Natural killer cell (primary cell): ENCODE results near the gene LMX1A. TPM values are rescaled to one million over a fixed set of nuclear protein-coding genes. Genes with fewer than 3 reads are reported as not detected.

Experiments used
- ATAC-seq, 3 donors: fragments of 150-1000 bp in 2 of 3; fragments of 200-7000 bp in 1 of 3; cut with Tn5 transposase; 1 replicate in 1 of 3; 2 replicates in 2 of 3; pipeline ENCODE4 v1.10.0; 2021; ENCODE audit warnings: mild to moderate bottlenecking in 2 of 3, moderate library complexity in 2 of 3
- DNase-seq, 2 donors: peaks; one replicate each; pipeline versions ENCODE4 v3.0.0 to v3.0.0-alpha.2; 2013 to 2021; ENCODE audit warnings: mixed read lengths in 1 of 2
- H3K27ac ChIP-seq: one replicate; pipeline ENCODE4 v1.5.1; 2013; ENCODE audit warnings: mild to moderate bottlenecking, low read length
- H3K27me3 ChIP-seq: one replicate; pipeline ENCODE4 v1.6.1; 2013; ENCODE audit warnings: low read length; ENCODE audit not compliant: control insufficient read depth, insufficient read depth
- H3K36me3 ChIP-seq: one replicate; pipeline ENCODE4 v1.6.1; 2013; ENCODE audit warnings: low read length; ENCODE audit not compliant: control insufficient read depth, insufficient read depth
- H3K4me1 ChIP-seq: one replicate; pipeline ENCODE4 v1.6.1; 2013; ENCODE audit warnings: low read length; ENCODE audit not compliant: control insufficient read depth, insufficient read depth
- H3K4me3 ChIP-seq: one replicate; pipeline ENCODE4 v1.5.1; 2013; ENCODE audit warnings: low read length
- H3K9me3 ChIP-seq: one replicate; pipeline ENCODE4 v1.6.1; 2013; ENCODE audit warnings: low read length; ENCODE audit not compliant: control insufficient read depth, insufficient read depth
- H3K27ac Mint-ChIP-seq, 2 donors: one replicate each; pipeline ENCODE4 v1.8.0; 2022; ENCODE audit warnings: mild to moderate bottlenecking in 2 of 2, mixed read lengths in 2 of 2, moderate library complexity in 1 of 2
- H3K27me3 Mint-ChIP-seq, 2 donors: one replicate each; pipeline ENCODE4 v1.8.0; 2022; ENCODE audit warnings: low read depth in 2 of 2, mixed read lengths in 2 of 2
- H3K36me3 Mint-ChIP-seq: one replicate; pipeline ENCODE4 v1.8.0; 2022; ENCODE audit warnings: mixed read lengths
- H3K4me1 Mint-ChIP-seq, 2 donors: one replicate each; pipeline ENCODE4 v1.8.0; 2022; ENCODE audit warnings: mixed read lengths in 2 of 2
- H3K4me3 Mint-ChIP-seq: one replicate; pipeline ENCODE4 v1.8.0; 2022; ENCODE audit warnings: mild to moderate bottlenecking, moderate library complexity, mixed read lengths
- H3K9me3 Mint-ChIP-seq, 2 donors: one replicate each; pipeline ENCODE4 v1.8.0; 2022; ENCODE audit warnings: mixed read lengths in 2 of 2
- WGBS: methylation state at CpG from one replicate; pipeline ENCODE4 v1.1.7; 2013; ENCODE audit warnings: missing lambda C conversion rate; ENCODE audit not compliant: insufficient coverage; 5-methylcytosine and 5-hydroxymethylcytosine counted together
- intact Hi-C: fragments of 100-400 bp; cut with micrococcal nuclease; formaldehyde crosslinking; loops from one replicate; pipeline ENCODE4 v1.14.2; 2022
- total RNA-seq, 4 donors: library from RNA; stranded (reverse); fragments of 120-200 nt in 1 of 4; gene quantifications; one replicate each; pipeline versions ENCODE4 v1.2.3 to v1.2.4, GENCODE V29; 2013 to 2022
- TF ChIP-seq, protein P1 (sequence below): fragments of 200-600 bp; IDR thresholded peaks from one replicate; pipeline ENCODE4 v1.8.0; 2022; ENCODE audit warnings: antibody characterized with exemption

LMX1A gene
- total RNA-seq, 3 donors from 2014 or later (not counting 1 experiment from before 2014, with no cell fraction given), result not detected

DNA sequence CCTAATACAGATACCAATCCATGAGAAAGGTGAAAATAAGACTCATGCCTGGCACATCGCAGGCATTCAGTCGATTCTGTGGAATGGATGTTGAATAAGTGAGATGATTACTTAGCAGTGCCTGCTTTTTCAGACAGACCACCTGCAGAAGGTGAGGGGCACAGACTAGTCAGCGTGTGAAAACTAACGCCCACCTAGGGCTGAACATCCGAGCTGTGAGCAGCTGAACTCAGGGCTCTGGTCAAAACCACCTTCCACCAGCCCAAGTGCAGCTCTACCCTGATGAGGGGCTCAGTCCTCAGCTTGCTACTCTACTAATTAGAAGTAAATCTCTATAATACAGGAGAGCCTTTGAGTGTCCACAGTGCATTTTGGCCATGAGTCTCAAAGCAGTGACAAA is 32.5 kb downstream of the LMX1A start:
- H3K4me1 ChIP-seq, result no peaks in the 10 kb centered on the region
- DNase-seq (no peak), ATAC-seq (no peak)
- H3K27me3 ChIP-seq, result peaks cover 2% of the 10 kb centered on the region
- Mint-ChIP-seq H3K27me3 (peaks cover 13 to 21% of the 10 kb centered on the region in 2 donors), H3K4me1 (no peaks in the 10 kb centered on the region), H3K9me3 (peaks cover 0 to 2% of the 10 kb centered on the region in 2 donors), H3K27ac (no peak overlapping the region), H3K4me3 (no peak overlapping the region), H3K36me3 (no peaks in the 10 kb centered on the region)
- intact Hi-C loops, result no loop called here
- no peak overlapping the region for H3K4me3 ChIP-seq
- no peaks in the 10 kb centered on the region for H3K9me3 ChIP-seq
- no peak overlapping the region for H3K27ac ChIP-seq
- 48% methylated on average over 5 of the region's 5 CpGs for WGBS
- TF ChIP-seq, protein P1, sequence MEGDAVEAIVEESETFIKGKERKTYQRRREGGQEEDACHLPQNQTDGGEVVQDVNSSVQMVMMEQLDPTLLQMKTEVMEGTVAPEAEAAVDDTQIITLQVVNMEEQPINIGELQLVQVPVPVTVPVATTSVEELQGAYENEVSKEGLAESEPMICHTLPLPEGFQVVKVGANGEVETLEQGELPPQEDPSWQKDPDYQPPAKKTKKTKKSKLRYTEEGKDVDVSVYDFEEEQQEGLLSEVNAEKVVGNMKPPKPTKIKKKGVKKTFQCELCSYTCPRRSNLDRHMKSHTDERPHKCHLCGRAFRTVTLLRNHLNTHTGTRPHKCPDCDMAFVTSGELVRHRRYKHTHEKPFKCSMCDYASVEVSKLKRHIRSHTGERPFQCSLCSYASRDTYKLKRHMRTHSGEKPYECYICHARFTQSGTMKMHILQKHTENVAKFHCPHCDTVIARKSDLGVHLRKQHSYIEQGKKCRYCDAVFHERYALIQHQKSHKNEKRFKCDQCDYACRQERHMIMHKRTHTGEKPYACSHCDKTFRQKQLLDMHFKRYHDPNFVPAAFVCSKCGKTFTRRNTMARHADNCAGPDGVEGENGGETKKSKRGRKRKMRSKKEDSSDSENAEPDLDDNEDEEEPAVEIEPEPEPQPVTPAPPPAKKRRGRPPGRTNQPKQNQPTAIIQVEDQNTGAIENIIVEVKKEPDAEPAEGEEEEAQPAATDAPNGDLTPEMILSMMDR, result no peak
- H3K36me3 ChIP-seq, result no peaks in the 10 kb centered on the region

DNA sequence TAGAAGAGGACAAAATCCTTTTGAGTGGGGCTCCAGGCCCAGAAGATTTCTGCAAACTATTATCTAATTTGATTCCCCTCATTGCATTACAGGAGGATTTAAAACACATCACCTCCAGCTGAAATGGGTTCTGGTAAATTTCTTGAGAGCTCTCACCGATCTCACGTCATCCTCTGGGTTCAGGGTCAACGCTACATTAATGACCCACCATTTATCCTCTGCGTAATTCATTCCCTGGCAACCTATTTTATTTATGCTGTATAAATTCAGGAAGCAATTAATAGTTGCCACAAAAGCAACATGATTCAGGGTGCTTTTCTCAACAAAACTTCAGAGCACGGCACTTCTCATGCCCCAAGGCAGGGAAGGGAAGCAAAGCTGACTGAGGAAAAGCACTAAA is 38.9 kb downstream of the LMX1A start:
- Mint-ChIP-seq H3K4me3 (no peak overlapping the region), H3K27me3 (peaks cover 25 to 29% of the 10 kb centered on the region in 2 donors), H3K9me3 (peaks cover 0 to 2% of the 10 kb centered on the region in 2 donors), H3K4me1 (no peaks in the 10 kb centered on the region), H3K36me3 (no peaks in the 10 kb centered on the region), H3K27ac (no peak overlapping the region)
- no peak overlapping the region for H3K27ac ChIP-seq
- TF ChIP-seq, protein P1, result no peak
- no peaks in the 10 kb centered on the region for H3K27me3 ChIP-seq
- intact Hi-C loops, result no loop called here
- H3K9me3 ChIP-seq, result no peaks in the 10 kb centered on the region
- no peaks in the 10 kb centered on the region for H3K36me3 ChIP-seq
- ATAC-seq (no peak), DNase-seq (no peak)
- 75% methylated on average over 5 of the region's 5 CpGs for WGBS
- no peaks in the 10 kb centered on the region for H3K4me1 ChIP-seq
- H3K4me3 ChIP-seq, result no peak overlapping the region

DNA sequence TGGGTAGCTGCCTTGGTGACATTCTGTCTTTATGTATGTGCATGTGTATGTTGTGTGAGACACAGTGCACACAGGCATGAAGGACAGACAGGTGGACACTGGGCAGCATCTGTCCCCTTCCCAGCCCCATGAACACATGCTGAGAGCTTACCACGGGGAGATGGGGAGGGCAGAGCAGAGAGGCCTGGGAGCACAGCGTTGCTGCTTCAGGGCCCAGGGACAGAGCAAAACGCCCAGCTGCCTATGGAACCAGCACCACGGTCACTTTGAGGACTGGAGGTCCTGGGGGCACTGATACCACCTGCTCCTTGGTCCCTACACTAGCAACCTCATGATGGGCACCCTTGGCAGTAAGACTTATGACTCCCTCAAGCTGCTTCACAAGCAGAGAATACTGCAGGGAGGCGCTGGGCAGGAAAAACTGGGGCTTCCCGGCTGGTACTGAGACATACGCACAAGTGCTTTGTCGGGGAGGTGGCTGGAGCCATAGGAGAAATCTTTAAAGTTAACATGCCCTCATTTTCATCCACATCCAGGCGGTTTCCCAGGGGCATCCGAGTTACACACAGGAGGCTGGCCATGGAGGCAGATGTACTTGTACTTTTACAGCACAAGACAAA is 40.3 kb downstream of the LMX1A start:
- intact Hi-C loops, result no loop called here
- H3K27me3 Mint-ChIP-seq, result peaks cover 23 to 29% of the 10 kb centered on the region in 2 donors
- Histone ChIP-seq H3K36me3 (no peaks in the 10 kb centered on the region), H3K4me3 (no peak overlapping the region), H3K4me1 (no peaks in the 10 kb centered on the region), H3K27ac (no peak overlapping the region), H3K9me3 (no peaks in the 10 kb centered on the region), H3K27me3 (no peaks in the 10 kb centered on the region)
- DNase-seq (no peak), ATAC-seq (no peak)
- WGBS, result 74% methylated on average over 8 of the region's 10 CpGs
- H3K4me1 Mint-ChIP-seq, result no peaks in the 10 kb centered on the region
- peaks cover 0 to under 1% of the 10 kb centered on the region in 2 donors for H3K9me3 Mint-ChIP-seq
- no peak overlapping the region for H3K27ac Mint-ChIP-seq
- H3K4me3 Mint-ChIP-seq, result no peak overlapping the region
- no peaks in the 10 kb centered on the region for H3K36me3 Mint-ChIP-seq
- TF ChIP-seq, protein P1, result no peak

DNA sequence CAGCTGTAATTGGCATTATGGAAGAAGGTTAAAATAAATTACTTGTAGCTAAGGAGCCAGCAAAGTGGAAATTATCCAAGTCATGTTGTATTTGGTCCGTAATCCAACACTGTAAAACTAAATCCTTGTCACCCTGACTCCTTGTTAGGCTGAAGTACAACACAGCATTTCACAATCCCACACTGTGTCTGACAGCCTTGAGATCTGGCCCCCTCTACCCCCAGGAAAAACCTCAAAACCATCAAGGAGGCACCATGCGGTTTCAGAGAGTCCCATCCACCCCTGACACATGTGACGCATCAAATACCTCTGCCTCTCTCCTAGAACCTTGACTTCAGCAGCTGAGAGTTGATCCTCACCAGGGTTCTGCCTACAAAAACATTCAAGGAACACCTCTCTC is 41.0 kb downstream of the LMX1A start:
- no peak overlapping the region for H3K4me3 ChIP-seq
- H3K4me3 Mint-ChIP-seq, result no peak overlapping the region
- H3K9me3 ChIP-seq, result no peaks in the 10 kb centered on the region
- H3K36me3 Mint-ChIP-seq, result no peaks in the 10 kb centered on the region
- 64% methylated on average over 3 of the region's 3 CpGs for WGBS
- no peaks in the 10 kb centered on the region for H3K9me3 Mint-ChIP-seq
- DNase-seq (no peak), ATAC-seq (no peak)
- H3K4me1 Mint-ChIP-seq, result no peaks in the 10 kb centered on the region
- H3K36me3 ChIP-seq, result no peaks in the 10 kb centered on the region
- TF ChIP-seq, protein P1, result no peak
- intact Hi-C loops, result no loop called here
- H3K27ac Mint-ChIP-seq, result no peak overlapping the region
- H3K27me3 Mint-ChIP-seq, result peaks cover 21 to 32% of the 10 kb centered on the region in 2 donors
- no peaks in the 10 kb centered on the region for H3K4me1 ChIP-seq
- no peak overlapping the region for H3K27ac ChIP-seq
- H3K27me3 ChIP-seq, result no peaks in the 10 kb centered on the region
